Lower leg skin (tissue), 4 donors: ENCODE results near the gene NDUFS3. TPM values are rescaled to one million over a fixed set of nuclear protein-coding genes. Genes with fewer than 3 reads are reported as not detected.

Source experiments
- DNase-seq, 2 donors: peaks; one replicate each; pipeline ENCODE4 v3.0.0-alpha.2; 2019; ENCODE audit warnings: low spot score in 2 of 2
- H3K4me3 ChIP-seq: fragments of 200-600 bp; sonication (generic); 2 replicates; pipeline ENCODE4 v1.5.1; 2017; ENCODE audit warnings: mild to moderate bottlenecking, low read depth; ENCODE audit not compliant: poor library complexity, severe bottlenecking
- CTCF ChIP-seq, 3 donors: fragments of 450-650 bp; IDR thresholded peaks; one replicate each; pipeline ENCODE4 v1.5.1; 2016; ENCODE audit warnings: antibody characterized with exemption in 3 of 3, mild to moderate bottlenecking in 3 of 3, moderate library complexity in 2 of 3
- POLR2A ChIP-seq, 2 donors: fragments of 450-650 bp; IDR thresholded peaks; one replicate each; pipeline ENCODE4 v1.6.1; 2016 to 2017; ENCODE audit warnings: antibody characterized with exemption in 2 of 2, mild to moderate bottlenecking in 1 of 2, moderate library complexity in 1 of 2
- WGBS, 2 donors: methylation state at CpG; one replicate each; pipeline ENCODE4 v1.1.5; 2018; 5-methylcytosine and 5-hydroxymethylcytosine counted together
- intact Hi-C: fragments of 100-400 bp; cut with DNase I; formaldehyde crosslinking; loops from one replicate; pipeline ENCODE4 v1.15.0; 2023; ENCODE audit warnings: low total_unique reads
- total RNA-seq, 4 donors: library from RNA; depleted of rRNA; stranded (reverse); fragments of >200 nt; gene quantifications; one replicate each; pipeline ENCODE4 v1.1.0, GENCODE V29; 2016

The NDUFS3 gene
- total RNA-seq, 4 donors from 2014 or later = 46.9 to 104 (median 67.7) TPM

GRCh38 chr11:47534704-47535251, 44.1 kb upstream of the NDUFS3 start:
- intact Hi-C loops = no loop called here

GRCh38 chr11:47536915-47537314, 42.0 kb upstream of the NDUFS3 start:
- 62 to 66% methylated on average over 3 of the region's 3 CpGs for WGBS, 2 donors
- TF ChIP-seq CTCF (IDR thresholded peaks at IDR 0.05) (no peak), POLR2A (IDR thresholded peaks at IDR 0.05) (no peak)
- intact Hi-C loops = no loop called here
- no peak overlapping the region for H3K4me3 ChIP-seq
- DNase-seq = no peak

More at GRCh38 chr11:47534704-47535251, 44.1 kb upstream of the NDUFS3 start:
- H3K4me3 ChIP-seq = no peak overlapping the region
- DNase-seq = no peak
- TF ChIP-seq POLR2A (IDR thresholded peaks at IDR 0.05) (no peak), CTCF (IDR thresholded peaks at IDR 0.05) (no peak)
- WGBS, 2 donors = 81% methylated on average over 4 of the region's 4 CpGs

- DNase-seq = no peak
- WGBS, 2 donors = 72% methylated on average over 10 of the region's 10 CpGs
- TF ChIP-seq CTCF (IDR thresholded peaks at IDR 0.05) = no peak
- no peak for TF ChIP-seq POLR2A (IDR thresholded peaks at IDR 0.05)
- no peak overlapping the region for H3K4me3 ChIP-seq
- intact Hi-C loops = no loop called here
Observed at GRCh38 chr11:47538741-47539565, 39.9 kb upstream of the NDUFS3 start.

- 41 to 43% methylated on average over 2 of the region's 2 CpGs for WGBS, 2 donors
- DNase-seq = no peak
- H3K4me3 ChIP-seq = no peak overlapping the region
- intact Hi-C loops = no loop called here
- no peak for TF ChIP-seq CTCF (IDR thresholded peaks at IDR 0.05)
- TF ChIP-seq POLR2A (IDR thresholded peaks at IDR 0.05) = no peak
Observed at GRCh38 chr11:47539681-47540039, 39.2 kb upstream of the NDUFS3 start.

- DNase-seq = no peak
- TF ChIP-seq CTCF (IDR thresholded peaks at IDR 0.05) (no peak), POLR2A (IDR thresholded peaks at IDR 0.05) (no peak)
- intact Hi-C loops = no loop called here
- H3K4me3 ChIP-seq = no peak overlapping the region
- WGBS, 2 donors = 84 to 95% methylated on average over 2 of the region's 2 CpGs
Observed at GRCh38 chr11:47541070-47541469, 37.8 kb upstream of the NDUFS3 start.
